ENCODE data around the gene B3GALNT2. TPM values are rescaled to one million over a fixed set of nuclear protein-coding genes. Genes with fewer than 3 reads are reported as not detected.
"Not testable (repeated sequence)": the region's sequence is repeated elsewhere in the genome, so short reads cannot be mapped to it uniquely, and the experiment has no call there.

The B3GALNT2 gene
- total RNA-seq = 23.4 TPM
- long read RNA-seq, transcript B3GALNT2-202 (12 exons, 2,015 nt) = major isoform, 6 of 14 reads
- long read RNA-seq, partial matches to known transcripts = 3 of 14 reads
- long read RNA-seq, other reads (novel, unspliced or antisense) = 5 of 14 reads

GRCh38 chr1:235504122-235504493, at the start of gene B3GALNT2:
Gene B3GALNT2 (minus strand): TSS chr1:235504452. CDS start chr1:235504252, 200 bp downstream.
- DNase-seq (ENCODE audit: low spot score) = no peak

- no peak for DNase-seq (ENCODE audit: low spot score)
Observed at GRCh38 chr1:235553112-235553551, 48.9 kb upstream of the B3GALNT2 start.

GRCh38 chr1:235552146-235552716, 48.0 kb upstream of the B3GALNT2 start:
- no peak for DNase-seq (ENCODE audit: low spot score)

- no peak for DNase-seq (ENCODE audit: low spot score)
Observed at GRCh38 chr1:235549351-235550139, 45.3 kb upstream of the B3GALNT2 start.

GRCh38 chr1:235546369-235547155, 42.3 kb upstream of the B3GALNT2 start:
- DNase-seq (ENCODE audit: low spot score) = not testable (repeated sequence)

- DNase-seq (ENCODE audit: low spot score) = no peak
Observed at GRCh38 chr1:235545292-235545930, 41.2 kb upstream of the B3GALNT2 start.

- not testable (repeated sequence) for DNase-seq (ENCODE audit: low spot score)
Observed at GRCh38 chr1:235542845-235543244, 38.6 kb upstream of the B3GALNT2 start.

GRCh38 chr1:235533476-235534168, 29.4 kb upstream of the B3GALNT2 start:
- no peak for DNase-seq (ENCODE audit: low spot score)

GRCh38 chr1:235532360-235532759, 28.1 kb upstream of the B3GALNT2 start:
- DNase-seq (ENCODE audit: low spot score) = no peak

GRCh38 chr1:235527196-235527814, 23.1 kb upstream of the B3GALNT2 start:
- DNase-seq (ENCODE audit: low spot score) = no peak

GRCh38 chr1:235525314-235525713, 21.1 kb upstream of the B3GALNT2 start:
- no peak for DNase-seq (ENCODE audit: low spot score)

- no peak for DNase-seq (ENCODE audit: low spot score)
Observed at GRCh38 chr1:235516862-235517446, 12.7 kb upstream of the B3GALNT2 start.

GRCh38 chr1:235515844-235516512, 11.7 kb upstream of the B3GALNT2 start:
- DNase-seq (ENCODE audit: low spot score) = no peak

GRCh38 chr1:235513495-235514366, 9.5 kb upstream of the B3GALNT2 start:
- no peak for DNase-seq (ENCODE audit: low spot score)

- no peak for DNase-seq (ENCODE audit: low spot score)
Observed at GRCh38 chr1:235511470-235512240, 7.4 kb upstream of the B3GALNT2 start.

- DNase-seq (ENCODE audit: low spot score) = no peak
Observed at GRCh38 chr1:235510823-235511222, 6.6 kb upstream of the B3GALNT2 start.

- DNase-seq (ENCODE audit: low spot score) = no peak
Observed at GRCh38 chr1:235507623-235508022, 3.4 kb upstream of the B3GALNT2 start.

All from mesenteric fat pad (tissue), 1 donor.